HUES48 (cell line): ENCODE measurements around the gene LRRC58.
"Not testable (repeated sequence)": the region's sequence is repeated elsewhere in the genome, so short reads cannot be mapped to it uniquely, and the experiment has no call there.

Source experiments
- H3K27ac ChIP-seq: one replicate; pipeline ENCODE4 v1.7.0; 2013; ENCODE audit warnings: low read depth, low read length, inconsistent platforms
- H3K27me3 ChIP-seq: 2 replicates; pipeline ENCODE4 v1.6.1; 2013; ENCODE audit warnings: mild to moderate bottlenecking, low read length; ENCODE audit not compliant: control insufficient read depth, insufficient read depth
- H3K36me3 ChIP-seq: 2 replicates; pipeline ENCODE4 v1.6.1; 2013; ENCODE audit warnings: low read length; ENCODE audit not compliant: control insufficient read depth, insufficient read depth
- H3K4me1 ChIP-seq: 2 replicates; pipeline ENCODE4 v1.6.1; 2013; ENCODE audit warnings: mild to moderate bottlenecking, low read length; ENCODE audit not compliant: control insufficient read depth, insufficient read depth
- H3K4me3 ChIP-seq: 2 replicates; pipeline ENCODE4 v1.5.1; 2013; ENCODE audit warnings: mild to moderate bottlenecking, low read depth, low read length
- H3K9ac ChIP-seq: 2 replicates; pipeline ENCODE4 v1.6.1; 2013; ENCODE audit warnings: mild to moderate bottlenecking, low read depth, low read length, moderate library complexity
- H3K9me3 ChIP-seq: 2 replicates; pipeline ENCODE4 v1.6.1; 2013; ENCODE audit warnings: low read length; ENCODE audit not compliant: control insufficient read depth, insufficient read depth

LRRC58 gene

DNA sequence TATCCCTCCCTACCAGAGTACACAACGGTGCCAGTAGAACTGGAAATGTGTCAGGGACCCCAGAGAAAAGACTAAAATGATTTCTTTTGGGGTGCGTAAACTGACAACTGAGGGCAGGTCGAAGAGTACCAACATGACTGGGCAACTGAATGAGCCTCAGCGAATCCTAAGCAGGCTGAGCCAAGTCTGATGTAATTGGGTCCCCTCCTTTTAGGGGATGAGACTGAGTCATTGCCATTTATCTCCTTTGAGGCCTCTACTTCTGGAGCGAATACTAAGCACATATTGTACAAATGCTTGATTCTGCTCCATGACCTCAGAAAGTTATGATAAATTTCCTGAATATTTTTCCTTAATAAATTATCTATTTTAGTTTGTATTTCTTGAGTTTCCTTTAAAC lies 46.8 kb downstream of the LRRC58 start:
- H3K27ac ChIP-seq: no peak overlapping the region
- no peak overlapping the region for H3K4me3 ChIP-seq
- no peaks in the 10 kb centered on the region for H3K4me1 ChIP-seq
- no peaks in the 10 kb centered on the region for H3K27me3 ChIP-seq
- H3K9ac ChIP-seq: no peak overlapping the region
- H3K9me3 ChIP-seq: no peaks in the 10 kb centered on the region
- H3K36me3 ChIP-seq: no peaks in the 10 kb centered on the region

DNA sequence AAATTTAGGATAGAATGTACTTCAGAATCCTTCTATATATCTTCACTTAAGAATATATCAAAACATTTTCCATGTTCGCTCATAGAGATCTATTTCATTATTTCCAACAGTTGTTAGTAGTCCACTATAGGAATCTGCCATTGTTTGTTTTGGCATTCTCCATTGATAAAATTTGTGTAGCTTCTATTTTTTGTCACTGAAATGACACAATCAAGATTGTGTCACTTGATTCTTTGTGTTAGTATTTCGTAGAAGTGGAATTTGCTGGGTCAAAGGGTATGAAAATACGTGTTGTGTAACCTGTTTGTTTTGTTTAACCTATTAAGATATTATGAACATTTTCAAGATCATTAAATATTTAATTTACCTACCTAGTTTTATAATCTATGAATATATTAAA lies 48.2 kb downstream of the LRRC58 start:
- no peak overlapping the region for H3K9ac ChIP-seq
- H3K27ac ChIP-seq: no peak overlapping the region
- no peaks in the 10 kb centered on the region for H3K27me3 ChIP-seq
- no peaks in the 10 kb centered on the region for H3K9me3 ChIP-seq
- H3K4me1 ChIP-seq: no peaks in the 10 kb centered on the region
- H3K4me3 ChIP-seq: no peak overlapping the region
- H3K36me3 ChIP-seq: no peaks in the 10 kb centered on the region

DNA sequence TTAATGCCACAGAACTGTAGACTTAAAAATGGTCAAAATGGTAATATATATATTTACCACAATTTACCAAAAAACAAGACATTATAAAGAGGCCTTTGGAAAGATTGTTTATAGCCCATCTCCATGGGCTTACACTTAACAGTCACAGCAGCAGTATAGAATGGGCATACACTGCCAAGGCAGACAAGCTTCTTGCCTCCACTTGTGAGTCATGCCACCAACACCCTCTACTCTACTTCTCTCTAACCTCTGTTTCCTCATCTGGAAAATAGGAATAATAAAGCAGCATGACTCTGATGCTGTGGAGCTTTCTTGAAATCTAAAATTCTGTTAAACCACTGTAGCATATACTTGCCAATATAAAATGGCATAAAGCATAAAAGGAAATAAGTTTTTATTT lies 49.8 kb downstream of the LRRC58 start:
- no peak overlapping the region for H3K4me3 ChIP-seq
- no peak overlapping the region for H3K27ac ChIP-seq
- H3K4me1 ChIP-seq: no peaks in the 10 kb centered on the region
- H3K36me3 ChIP-seq: no peaks in the 10 kb centered on the region
- no peaks in the 10 kb centered on the region for H3K27me3 ChIP-seq
- H3K9ac ChIP-seq: no peak overlapping the region
- H3K9me3 ChIP-seq: no peaks in the 10 kb centered on the region

DNA sequence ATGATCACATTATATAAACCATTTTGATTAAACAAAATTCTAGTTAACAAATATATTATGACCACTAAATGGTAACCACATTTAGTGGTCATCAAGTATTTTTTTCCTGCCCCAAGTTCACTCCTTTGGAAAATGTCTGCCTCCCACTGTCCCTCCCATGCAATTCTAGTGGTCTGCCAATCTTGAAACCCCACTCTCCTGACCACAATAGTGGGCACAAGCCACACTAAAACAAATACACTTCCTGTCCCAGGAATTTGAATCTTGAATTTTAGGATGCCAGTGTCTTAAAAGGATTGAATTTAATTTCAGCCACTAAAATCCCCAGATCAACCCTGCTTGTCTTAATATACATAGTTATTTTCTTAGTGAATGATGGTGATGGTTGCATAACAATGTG lies 50.2 kb downstream of the LRRC58 start:
- Histone ChIP-seq H3K36me3 (no peaks in the 10 kb centered on the region), H3K4me1 (no peaks in the 10 kb centered on the region), H3K9me3 (no peaks in the 10 kb centered on the region), H3K27me3 (no peaks in the 10 kb centered on the region), H3K9ac (no peak overlapping the region), H3K27ac (no peak overlapping the region), H3K4me3 (no peak overlapping the region)

DNA sequence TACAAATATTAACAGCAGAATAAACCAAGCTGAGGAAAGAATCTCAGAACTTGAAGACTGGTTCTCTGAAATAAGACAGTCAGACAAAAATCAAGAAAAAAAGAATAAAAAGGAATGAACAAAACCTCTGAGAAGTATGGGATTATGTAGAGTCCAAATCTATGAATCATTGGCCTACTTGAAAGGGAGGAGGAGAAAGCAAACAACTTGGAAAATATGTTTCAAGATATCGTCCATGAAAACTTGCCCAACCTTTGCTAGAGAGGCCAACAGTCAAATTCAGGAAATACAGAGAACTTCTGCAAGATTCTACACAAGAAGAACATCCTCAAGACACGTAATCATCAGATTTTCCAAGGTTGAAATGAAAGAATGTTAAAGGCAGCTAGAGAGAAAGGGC lies 57.6 kb downstream of the LRRC58 start:
- not testable (repeated sequence) for H3K9me3 ChIP-seq, H3K4me3 ChIP-seq, H3K9ac ChIP-seq, H3K4me1 ChIP-seq, H3K27ac ChIP-seq, H3K36me3 ChIP-seq, H3K27me3 ChIP-seq

DNA sequence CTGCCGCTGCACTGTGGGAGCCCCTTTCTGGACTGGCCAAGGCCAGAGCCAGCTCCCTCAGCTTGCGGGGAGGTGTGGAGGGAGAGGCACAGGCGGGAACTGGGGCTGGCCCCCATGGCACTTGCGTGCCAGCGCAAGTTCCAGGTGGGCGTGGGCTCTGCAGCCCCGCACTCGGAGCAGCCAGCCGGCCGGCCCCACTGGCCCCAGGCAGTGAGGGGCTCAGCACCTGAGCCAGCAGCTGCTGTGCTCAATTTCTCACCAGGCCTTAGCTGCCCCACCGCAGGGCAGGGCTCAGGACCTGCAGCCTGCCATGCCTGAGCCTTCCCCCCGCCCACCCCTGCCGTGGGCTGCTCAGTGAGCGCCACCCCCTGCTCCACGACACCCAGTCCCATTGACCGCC lies 59.5 kb downstream of the LRRC58 start:
- Histone ChIP-seq H3K9me3 (no peaks in the 10 kb centered on the region), H3K27me3 (peaks cover 24% of the 10 kb centered on the region), H3K4me3 (no peak overlapping the region), H3K9ac (no peak overlapping the region), H3K4me1 (0 out of 2 replicates have a peak, but pooled peaks cover 1% of the 10 kb centered on the region), H3K27ac (no peak overlapping the region), H3K36me3 (no peaks in the 10 kb centered on the region)

DNA sequence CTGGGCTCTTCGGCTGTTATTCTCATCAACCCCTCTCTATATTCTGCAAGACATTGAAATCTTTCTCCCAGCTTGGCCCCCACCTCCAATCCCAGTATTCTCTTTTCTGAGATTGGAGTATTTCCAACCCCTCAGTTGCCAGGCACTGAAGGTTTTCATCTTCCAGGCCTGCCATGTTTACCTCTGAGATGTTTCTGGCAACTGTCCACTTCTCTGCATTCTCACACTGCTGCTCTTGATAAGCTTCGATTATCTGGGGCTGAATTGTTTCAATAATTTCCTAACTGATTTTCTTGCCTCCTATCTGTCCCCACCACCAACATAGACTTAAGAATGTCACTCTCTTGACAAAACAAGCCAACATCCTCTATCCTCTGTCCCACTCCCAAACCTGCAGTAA lies 62.7 kb downstream of the LRRC58 start:
- Histone ChIP-seq H3K27ac (no peak overlapping the region), H3K4me3 (no peak overlapping the region), H3K27me3 (peaks cover 36% of the 10 kb centered on the region), H3K9me3 (no peaks in the 10 kb centered on the region), H3K36me3 (no peaks in the 10 kb centered on the region), H3K9ac (no peak overlapping the region), H3K4me1 (peaks cover 13% of the 10 kb centered on the region; the same call in 1 of the 2 replicates)

DNA sequence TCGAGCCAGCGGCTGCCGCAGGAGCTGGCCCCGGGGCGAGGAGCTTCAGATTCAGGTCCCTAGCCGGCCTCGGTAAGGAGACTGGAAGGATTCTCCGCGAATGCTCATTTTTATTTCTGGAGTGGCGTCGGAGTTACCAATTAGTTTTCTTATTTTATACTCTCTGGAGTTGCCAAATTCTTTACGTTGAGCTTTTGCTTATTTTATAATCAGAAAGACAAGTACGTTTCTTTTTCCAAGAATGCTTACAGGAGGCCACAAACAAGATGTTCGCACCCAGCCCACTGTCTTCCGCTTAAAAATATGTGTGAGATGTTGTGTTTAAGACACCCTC lies 63.7 kb downstream of the LRRC58 start:
- Histone ChIP-seq H3K9me3 (no peaks in the 10 kb centered on the region), H3K9ac (peak overlapping the region; percentile 39; the same call in 1 of the 2 replicates)

DNA sequence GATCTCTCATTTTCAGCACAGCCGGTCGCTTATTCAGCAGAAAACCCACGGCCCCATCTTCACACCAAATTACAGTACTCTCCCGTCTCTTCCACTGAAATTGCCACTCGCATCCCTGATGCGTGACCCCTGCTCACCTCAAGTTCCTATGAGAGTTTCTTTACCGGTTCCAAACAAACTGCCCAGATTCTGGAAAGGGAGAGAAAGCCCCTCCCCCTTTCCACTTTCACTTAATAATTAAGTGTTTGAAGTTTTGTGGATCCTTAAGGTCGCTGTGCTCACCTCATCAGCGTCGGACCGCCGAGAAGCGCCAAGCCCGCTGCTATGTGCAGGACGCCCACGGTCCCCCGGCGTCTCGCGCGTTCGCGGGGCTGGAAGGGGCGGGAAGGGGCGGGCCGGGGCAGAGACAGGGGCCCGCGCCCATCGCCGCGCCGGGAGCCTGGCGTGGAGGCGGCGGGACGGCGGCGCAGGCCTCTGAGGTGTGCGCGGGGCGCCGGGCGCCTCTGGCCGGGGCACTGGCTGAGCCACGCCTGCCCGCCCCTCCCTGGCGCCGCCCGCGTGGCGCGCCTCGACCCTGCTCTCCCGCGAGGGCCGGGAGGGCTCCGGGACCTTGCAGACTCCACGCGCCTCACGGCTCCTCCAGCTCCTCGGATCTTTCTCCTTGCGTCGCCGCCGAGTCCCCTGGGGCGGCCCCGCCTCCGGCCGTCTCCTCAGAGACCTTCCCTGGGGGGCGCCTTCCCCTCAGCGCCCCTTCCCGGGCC lies 64.2 kb downstream of the LRRC58 start, which contains the start of gene GPR156:
Gene GPR156, minus strand, starts transcription at position 476 of the 761 bp plus-strand sequence. CDS start 41,124 bp downstream, outside the sequence.
- peak within 1 kb of the TSS; percentile 64 for H3K4me3 ChIP-seq
- H3K27ac ChIP-seq: no peak within 1 kb of the TSS
- no peaks in the 10 kb centered on the region for H3K36me3 ChIP-seq
- H3K4me1 ChIP-seq: peaks cover 13% of the 10 kb centered on the region; the same call in 1 of the 2 replicates
- no peaks in the 10 kb centered on the region for H3K9me3 ChIP-seq
- peaks cover 36% of the 10 kb centered on the region for H3K27me3 ChIP-seq
- peak within 1 kb of the TSS; percentile 39; the same call in 1 of the 2 replicates for H3K9ac ChIP-seq

More for the DNA sequence above, 63.7 kb downstream of the LRRC58 start:
- peaks cover 13% of the 10 kb centered on the region; the same call in 1 of the 2 replicates for H3K4me1 ChIP-seq
- H3K27me3 ChIP-seq: peaks cover 36% of the 10 kb centered on the region
- H3K27ac ChIP-seq: no peak overlapping the region
- no peaks in the 10 kb centered on the region for H3K36me3 ChIP-seq
- H3K4me3 ChIP-seq: peak overlapping the region; percentile 64

DNA sequence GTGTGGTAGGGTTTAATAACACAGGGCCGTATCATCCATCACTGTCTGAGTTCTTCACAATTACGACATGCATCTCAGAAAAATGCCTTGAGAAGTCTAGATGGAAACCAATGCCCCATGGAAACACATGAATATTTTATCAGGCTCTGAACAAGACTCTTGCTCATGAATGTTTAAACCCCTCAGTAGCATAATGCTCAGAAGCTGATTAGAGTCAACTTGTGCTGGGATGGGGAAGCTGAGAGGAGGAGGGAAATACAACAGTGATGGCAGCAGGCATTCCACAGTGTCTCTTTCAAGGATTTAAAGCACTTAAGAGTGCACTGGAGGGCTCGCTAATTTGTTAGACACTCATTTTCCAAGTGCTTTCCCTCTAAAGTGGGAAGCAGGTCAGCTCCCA lies 67.9 kb downstream of the LRRC58 start:
- Histone ChIP-seq H3K36me3 (no peaks in the 10 kb centered on the region), H3K4me1 (peaks cover 13% of the 10 kb centered on the region; the same call in 1 of the 2 replicates), H3K27ac (no peak overlapping the region), H3K9ac (no peak overlapping the region), H3K27me3 (peaks cover 28% of the 10 kb centered on the region), H3K4me3 (no peak overlapping the region), H3K9me3 (no peaks in the 10 kb centered on the region)

DNA sequence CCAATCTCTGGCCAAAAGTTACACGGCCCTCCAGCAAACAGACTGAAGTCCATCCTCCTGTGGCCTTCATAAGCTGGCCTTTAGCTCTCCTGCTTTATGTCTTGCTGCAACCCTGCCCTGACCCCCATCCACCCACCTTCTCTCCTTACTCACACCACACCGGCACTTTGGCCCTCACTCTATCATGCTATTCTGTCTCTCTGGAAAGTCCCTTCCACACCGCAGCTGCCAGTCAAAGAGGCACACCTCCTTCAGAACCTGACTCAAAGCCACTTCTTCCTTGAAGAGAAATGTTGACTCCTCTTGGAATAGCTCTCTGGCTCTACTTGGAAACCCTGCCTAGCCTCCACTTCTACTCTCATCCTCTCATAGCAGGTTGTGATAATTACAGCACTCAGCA lies 68.6 kb downstream of the LRRC58 start:
- Histone ChIP-seq H3K9ac (no peak overlapping the region), H3K27me3 (peaks cover 21% of the 10 kb centered on the region)

More for the DNA sequence above, 68.6 kb downstream of the LRRC58 start:
- Histone ChIP-seq H3K9me3 (no peaks in the 10 kb centered on the region), H3K36me3 (no peaks in the 10 kb centered on the region), H3K4me1 (peaks cover 13% of the 10 kb centered on the region; the same call in 1 of the 2 replicates), H3K4me3 (no peak overlapping the region), H3K27ac (no peak overlapping the region)
